ENCODE results near the gene TUBB1.
A peak's percentile ranks its signal among the peaks of the same experiment; 100 is the strongest.
"Not testable (repeated sequence)": the region's sequence is repeated elsewhere in the genome, so short reads cannot be mapped to it uniquely, and the experiment has no call there.

The TUBB1 gene

GRCh38 chr20:59024111-59024530 is 4.9 kb downstream of the TUBB1 start:
- DNase-seq: no peak

GRCh38 chr20:59025086-59025485 is 5.9 kb downstream of the TUBB1 start:
- no peak for DNase-seq

GRCh38 chr20:59025511-59025910 is 6.3 kb downstream of the TUBB1 start:
- DNase-seq: no peak

GRCh38 chr20:59026904-59027740 is 7.9 kb downstream of the TUBB1 start:
- no peak for DNase-seq

GRCh38 chr20:59027741-59028320 is 8.6 kb downstream of the TUBB1 start:
- DNase-seq: peak; percentile 72

GRCh38 chr20:59028812-59029211 is 9.6 kb downstream of the TUBB1 start:
- no peak for DNase-seq

GRCh38 chr20:59030911-59031563 is 11.8 kb downstream of the TUBB1 start:
- DNase-seq: no peak

GRCh38 chr20:59031564-59032022 is 12.4 kb downstream of the TUBB1 start:
- DNase-seq: no peak

- DNase-seq: peak; percentile 94
Measured at GRCh38 chr20:59032023-59032712, 12.9 kb downstream of the TUBB1 start, which contains the start of gene ATP5F1E. ATP5F1E (minus strand) TSS chr20:59032335; CDS start chr20:59032251, 84 bp downstream.

- DNase-seq: no peak
Measured at GRCh38 chr20:59032713-59033059, 13.5 kb downstream of the TUBB1 start.

GRCh38 chr20:59033093-59033492 is 13.9 kb downstream of the TUBB1 start:
- DNase-seq: no peak

- no peak for DNase-seq
Measured at GRCh38 chr20:59033616-59034165, 14.5 kb downstream of the TUBB1 start.

GRCh38 chr20:59035381-59035780 is 16.2 kb downstream of the TUBB1 start:
- no peak for DNase-seq

GRCh38 chr20:59037386-59037785 is 18.2 kb downstream of the TUBB1 start:
- no peak for DNase-seq

- DNase-seq: peak; percentile 19
Measured at GRCh38 chr20:59039233-59039632, 20.0 kb downstream of the TUBB1 start.

- DNase-seq: no peak
Measured at GRCh38 chr20:59040667-59041066, 21.4 kb downstream of the TUBB1 start.

GRCh38 chr20:59041487-59041886 is 22.3 kb downstream of the TUBB1 start:
- not testable (repeated sequence) for DNase-seq

GRCh38 chr20:59042151-59042795 is 23.0 kb downstream of the TUBB1 start, which contains the start of gene PRELID3B:
PRELID3B (minus strand) TSS chr20:59042786; CDS start chr20:59042730, 56 bp downstream.
- DNase-seq: no peak

GRCh38 chr20:59042796-59043631 is 23.8 kb downstream of the TUBB1 start:
- DNase-seq: peak; percentile 91

GRCh38 chr20:59043698-59044097 is 24.5 kb downstream of the TUBB1 start:
- DNase-seq: no peak

GRCh38 chr20:59044295-59044694 is 25.1 kb downstream of the TUBB1 start:
- no peak for DNase-seq

All from fibroblast of upper back skin (primary cell).